Breast epithelium (tissue), 3 donors: ENCODE results near the gene XAGE3.
"Not testable (repeated sequence)": the region's sequence is repeated elsewhere in the genome, so short reads cannot be mapped to it uniquely, and the experiment has no call there.

ENCODE experiments used
- POLR2A ChIP-seq: fragments of 450-650 bp; IDR thresholded peaks from one replicate; pipeline ENCODE4 v1.6.1; 2016; ENCODE audit warnings: antibody characterized with exemption, mild to moderate bottlenecking, moderate library complexity
- POLR2AphosphoS5 ChIP-seq, 3 donors: sonication (generic); formaldehyde crosslinking; IDR thresholded peaks; one replicate each; pipeline ENCODE4 v1.6.1; 2017; ENCODE audit warnings: antibody characterized with exemption in 3 of 3
- TF ChIP-seq, protein P1 (sequence below), 3 donors: fragments of 450-650 bp; IDR thresholded peaks; one replicate each; pipeline ENCODE4 v1.5.1; 2016 to 2017; ENCODE audit warnings: antibody characterized with exemption in 3 of 3, mild to moderate bottlenecking in 3 of 3, moderate library complexity in 3 of 3

GRCh38 chrX:52875436-52875835 is 7.6 kb upstream of the XAGE3 start:
- TF ChIP-seq, protein P1, sequence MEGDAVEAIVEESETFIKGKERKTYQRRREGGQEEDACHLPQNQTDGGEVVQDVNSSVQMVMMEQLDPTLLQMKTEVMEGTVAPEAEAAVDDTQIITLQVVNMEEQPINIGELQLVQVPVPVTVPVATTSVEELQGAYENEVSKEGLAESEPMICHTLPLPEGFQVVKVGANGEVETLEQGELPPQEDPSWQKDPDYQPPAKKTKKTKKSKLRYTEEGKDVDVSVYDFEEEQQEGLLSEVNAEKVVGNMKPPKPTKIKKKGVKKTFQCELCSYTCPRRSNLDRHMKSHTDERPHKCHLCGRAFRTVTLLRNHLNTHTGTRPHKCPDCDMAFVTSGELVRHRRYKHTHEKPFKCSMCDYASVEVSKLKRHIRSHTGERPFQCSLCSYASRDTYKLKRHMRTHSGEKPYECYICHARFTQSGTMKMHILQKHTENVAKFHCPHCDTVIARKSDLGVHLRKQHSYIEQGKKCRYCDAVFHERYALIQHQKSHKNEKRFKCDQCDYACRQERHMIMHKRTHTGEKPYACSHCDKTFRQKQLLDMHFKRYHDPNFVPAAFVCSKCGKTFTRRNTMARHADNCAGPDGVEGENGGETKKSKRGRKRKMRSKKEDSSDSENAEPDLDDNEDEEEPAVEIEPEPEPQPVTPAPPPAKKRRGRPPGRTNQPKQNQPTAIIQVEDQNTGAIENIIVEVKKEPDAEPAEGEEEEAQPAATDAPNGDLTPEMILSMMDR (IDR thresholded peaks at IDR 0.05) = not testable (repeated sequence)
- not testable (repeated sequence) for TF ChIP-seq POLR2AphosphoS5 (IDR thresholded peaks at IDR 0.05); POLR2A
